PC-9 (cell line): ENCODE data around the gene PATL2.

Source experiments
- CTCF ChIP-seq: fragments of 200-600 bp; sonication (generic); conservative IDR thresholded peaks from 2 replicates; pipeline ENCODE4 v1.6.1; 2017; ENCODE audit warnings: mixed run types, antibody characterized with exemption, mild to moderate bottlenecking, moderate library complexity
- EZH2 ChIP-seq: fragments of 200-600 bp; sonication (generic); IDR thresholded peaks from 2 replicates; pipeline ENCODE4 v1.8.0; 2017; ENCODE audit warnings: antibody characterized with exemption, low read depth

GRCh38 chr15:44663410-44664308, 47.5 kb downstream of the PATL2 start, which contains the start of gene SPG11:
- TF ChIP-seq CTCF (peak; percentile 80), EZH2 (no peak)
